Left forelimb (tissue), 1 donor: ENCODE data around the gene PTGIR.
"Not testable (repeated sequence)": the region's sequence is repeated elsewhere in the genome, so short reads cannot be mapped to it uniquely, and the experiment has no call there.

ENCODE experiments used
- DNase-seq: peaks from one replicate; pipeline ENCODE4 v3.0.0-alpha.2; 2018; ENCODE audit warnings: low spot score

Gene PTGIR

GRCh38 chr19:46637224-46637623 lies 12.3 kb upstream of the PTGIR start:
- DNase-seq: no peak

GRCh38 chr19:46635920-46636761 lies 11.3 kb upstream of the PTGIR start, which contains the start of gene GNG8:
Gene GNG8, minus strand, starts transcription at chr19:46636202. Its CDS starts 1,520 bp downstream, at chr19:46634682.
- DNase-seq: no peak

- no peak for DNase-seq
Observed at GRCh38 chr19:46634656-46635218, 9.8 kb upstream of the PTGIR start.

DNA sequence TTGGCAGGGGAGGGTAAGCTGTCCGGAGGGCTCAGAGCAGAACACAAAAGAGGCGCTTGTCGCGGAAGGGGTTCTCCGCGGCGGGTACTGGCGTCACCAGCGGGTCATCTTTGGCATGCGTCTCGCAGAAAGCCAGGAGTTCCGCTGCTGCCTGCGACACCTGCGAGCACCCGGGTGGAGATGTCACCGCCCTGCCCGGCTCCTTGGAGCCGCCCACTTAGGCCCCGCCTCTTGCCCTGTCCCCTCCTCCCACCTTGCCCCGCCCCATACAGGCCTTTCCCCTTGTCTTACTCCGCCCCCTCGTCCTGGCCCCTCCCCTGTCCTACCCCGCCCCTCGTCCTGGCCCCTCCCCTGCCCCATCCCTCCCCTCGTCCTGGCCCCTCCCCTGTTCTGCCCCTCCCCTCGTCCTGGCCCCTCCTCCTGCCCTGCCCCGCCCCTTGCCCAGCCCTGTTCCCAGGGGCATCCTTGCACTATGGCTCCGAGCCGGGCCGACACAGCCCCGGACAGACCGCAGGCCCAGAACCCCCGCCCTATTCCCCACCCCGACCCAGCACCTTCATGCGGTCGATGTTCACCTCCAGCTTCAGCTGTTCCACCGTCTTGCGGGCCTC lies 9.3 kb upstream of the PTGIR start:
- peak; percentile 84 for DNase-seq

GRCh38 chr19:46633130-46633529 lies 8.2 kb upstream of the PTGIR start:
- no peak for DNase-seq

DNA sequence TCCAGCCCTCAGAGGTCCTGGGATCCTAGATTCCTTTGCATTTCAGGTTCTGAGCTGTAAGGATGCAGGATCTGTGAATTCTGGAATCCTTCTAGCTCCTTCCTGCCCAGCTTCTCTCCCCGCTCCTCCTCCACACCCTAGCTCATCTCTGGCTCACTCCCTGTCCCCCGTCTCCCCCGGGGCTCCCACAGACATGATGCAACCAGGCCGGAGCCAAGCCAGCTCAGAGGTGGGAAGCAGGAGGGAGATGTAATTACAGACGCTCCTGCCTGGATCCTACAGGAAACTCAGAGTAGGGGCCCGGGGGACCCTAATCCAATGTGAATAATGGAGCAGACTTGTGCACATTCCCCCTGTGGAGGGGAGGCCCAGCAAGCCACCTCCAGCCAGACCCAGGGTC lies 6.6 kb upstream of the PTGIR start:
- DNase-seq: no peak

DNA sequence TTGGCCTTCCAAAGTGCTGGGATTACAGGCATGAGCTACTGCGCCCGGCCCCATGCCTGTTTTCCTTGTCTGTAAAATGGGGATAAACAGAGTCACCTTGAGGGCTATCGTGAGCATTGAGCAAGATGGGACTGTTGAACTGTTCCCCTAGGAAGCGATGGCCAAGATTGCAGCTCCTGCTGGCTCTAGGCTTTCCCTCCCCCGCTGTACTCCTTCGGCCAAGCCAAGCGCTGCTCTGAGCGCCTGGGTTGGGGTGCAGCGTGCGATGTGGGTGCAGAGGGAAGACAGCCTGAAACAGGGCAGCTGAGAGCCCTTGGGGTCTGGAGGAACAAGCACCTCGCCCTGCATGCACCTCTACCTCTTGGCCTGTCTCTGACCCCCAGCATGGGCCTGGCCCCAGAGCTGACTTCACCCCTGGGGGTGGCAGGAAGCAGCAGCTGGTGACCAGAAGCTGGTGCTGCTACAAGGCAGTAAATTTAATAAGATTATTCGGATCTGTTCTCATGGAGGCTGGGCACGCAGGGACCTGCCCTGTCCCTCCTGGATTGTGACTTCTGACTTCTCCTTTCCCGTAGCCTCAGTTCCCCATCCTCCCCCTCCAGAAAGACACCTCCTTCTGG lies 5.8 kb upstream of the PTGIR start:
- no peak for DNase-seq

DNA sequence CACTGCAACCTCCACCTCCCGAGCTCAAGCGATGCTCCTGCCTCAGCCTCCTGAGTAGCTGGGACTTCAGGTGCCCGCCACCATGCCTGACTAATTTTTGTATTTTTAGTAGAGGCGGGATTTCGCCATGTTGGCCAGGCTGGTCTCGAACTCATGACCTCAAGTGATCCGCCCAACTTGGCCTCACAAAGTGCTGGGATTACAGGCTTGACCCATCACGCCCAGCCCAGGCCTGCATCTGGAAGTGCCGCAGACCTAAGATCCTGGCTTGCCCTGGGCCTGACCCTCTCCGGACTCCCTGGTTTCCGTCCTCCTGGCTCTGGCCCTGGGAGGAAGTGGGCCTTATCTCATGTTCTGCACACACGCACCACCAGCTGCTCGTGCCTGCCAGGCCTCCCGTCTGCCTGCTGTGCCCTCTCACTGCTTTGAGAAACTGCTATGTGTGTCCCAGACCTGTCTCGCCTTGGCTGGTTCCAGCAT lies 4.7 kb upstream of the PTGIR start:
- no peak for DNase-seq

- not testable (repeated sequence) for DNase-seq
Observed at GRCh38 chr19:46628970-46629369, 4.1 kb upstream of the PTGIR start.

DNA sequence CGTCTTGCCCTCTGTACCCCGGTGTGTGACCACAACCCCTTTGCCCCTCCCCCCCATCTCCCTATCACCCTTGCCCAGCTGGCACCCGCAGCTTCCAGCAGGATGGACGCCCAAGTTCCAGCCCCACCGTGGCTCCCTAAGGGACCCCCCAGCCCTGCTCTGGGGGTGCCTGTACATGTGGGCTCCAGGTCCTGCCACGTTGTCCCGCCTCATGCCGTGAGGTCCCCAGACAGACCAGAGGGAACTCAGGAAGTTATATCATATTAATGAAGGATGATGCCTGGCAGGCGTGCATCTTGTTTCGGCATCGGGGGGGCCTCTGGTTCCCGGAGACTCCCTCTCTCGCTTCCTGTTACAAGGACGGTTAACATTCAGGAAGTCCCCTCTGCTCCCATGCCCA lies 1.6 kb upstream of the PTGIR start:
- no peak for DNase-seq

- no peak for DNase-seq
Observed at GRCh38 chr19:46625731-46626130, 842 bp upstream of the PTGIR start.

- no peak for DNase-seq
Observed at GRCh38 chr19:46623915-46624502, 880 bp downstream of the PTGIR start.

GRCh38 chr19:46622118-46622446 lies 2.8 kb downstream of the PTGIR start:
- DNase-seq: no peak

GRCh38 chr19:46621191-46622117 lies 3.4 kb downstream of the PTGIR start:
- DNase-seq: no peak

- DNase-seq: no peak
Observed at GRCh38 chr19:46620716-46621115, 4.2 kb downstream of the PTGIR start.

GRCh38 chr19:46620267-46620666 lies 4.6 kb downstream of the PTGIR start:
- no peak for DNase-seq

DNA sequence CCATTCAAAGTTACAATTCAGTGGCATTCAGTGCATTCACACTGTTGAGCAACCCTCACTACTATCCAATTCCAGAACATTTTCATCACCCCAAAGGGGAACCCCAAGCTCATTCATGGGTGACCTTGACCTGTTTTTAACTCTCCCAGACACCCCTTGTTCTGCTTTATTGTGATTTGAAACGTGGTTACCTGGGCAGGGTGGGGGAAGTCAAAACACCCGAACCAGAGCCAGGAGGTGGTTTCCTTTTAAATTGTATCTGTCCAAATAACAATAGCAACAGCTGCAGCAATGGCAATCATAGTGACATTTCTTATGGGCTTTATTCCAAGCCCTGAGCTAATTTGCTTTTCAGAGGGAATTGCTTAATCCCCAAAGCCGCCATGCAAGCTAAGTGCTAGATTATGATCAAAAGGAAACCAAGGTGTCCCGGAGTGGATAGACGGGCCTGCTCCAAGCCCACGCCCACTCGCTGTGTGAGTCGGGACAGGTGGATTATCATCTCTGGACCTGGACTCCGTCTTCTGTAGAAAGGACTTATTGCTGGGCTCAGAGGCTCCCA lies 6.1 kb downstream of the PTGIR start:
- no peak for DNase-seq

DNA sequence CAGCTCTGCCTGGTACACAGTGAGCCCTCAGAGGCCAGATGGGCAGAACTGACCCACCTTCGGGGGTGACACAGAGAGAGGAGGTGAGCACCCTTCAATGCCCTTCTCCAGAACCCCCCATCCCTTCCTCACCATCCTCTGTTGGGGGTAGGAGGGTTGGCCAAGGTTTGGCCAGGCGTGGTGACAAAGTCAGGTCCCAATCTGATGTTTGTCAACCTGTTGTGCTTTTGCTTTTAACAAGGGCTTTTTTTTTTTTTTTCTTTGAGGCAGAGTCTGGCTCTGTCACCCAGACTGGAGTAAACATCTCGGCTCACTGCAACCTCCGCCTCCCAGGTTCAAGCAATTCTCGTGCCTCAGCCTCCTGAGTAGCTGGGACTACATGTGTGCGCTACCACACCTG lies 7.3 kb downstream of the PTGIR start:
- no peak for DNase-seq

GRCh38 chr19:46616631-46617322 lies 8.1 kb downstream of the PTGIR start:
- no peak for DNase-seq

DNA sequence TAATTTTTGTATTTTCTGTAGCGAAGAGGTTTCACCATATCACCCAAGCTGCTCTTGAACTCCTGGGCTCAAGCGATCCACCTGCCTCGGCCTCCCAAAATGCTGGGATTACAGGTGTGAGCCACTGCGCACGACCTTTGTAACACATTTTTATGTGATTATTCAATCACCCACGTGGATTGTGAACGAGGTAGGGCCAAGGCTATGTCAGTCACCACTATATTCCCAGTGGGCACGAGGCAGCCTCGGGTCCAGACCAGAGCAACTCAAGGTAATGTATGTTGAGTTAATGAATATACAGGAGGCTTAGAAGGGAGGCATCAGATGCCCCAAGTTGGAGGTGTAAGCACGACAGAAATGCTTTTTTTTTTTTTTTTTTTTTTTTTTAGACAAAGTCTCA lies 8.9 kb downstream of the PTGIR start:
- no peak for DNase-seq
